Gastrocnemius medialis (tissue), 4 donors: ENCODE results near the gene DUSP22.

Experiments used
- POLR2A ChIP-seq, 2 donors: fragments of 450-650 bp; IDR thresholded peaks; one replicate each; pipeline ENCODE4 v1.6.1; 2017; ENCODE audit warnings: antibody characterized with exemption in 2 of 2, mild to moderate bottlenecking in 2 of 2, moderate library complexity in 2 of 2
- TF ChIP-seq, protein P1 (sequence below), 5 experiments: fragments of 450-650 bp in 3 of 5; fragments of 200-600 bp in 2 of 5; sonication (generic) in 2 of 5; IDR thresholded peaks in 4 of 5; conservative IDR thresholded peaks in 1 of 5; 1 replicate in 4 of 5; 2 replicates in 1 of 5; pipeline ENCODE4 v1.5.1; 2016 to 2019; ENCODE audit warnings: antibody characterized with exemption in 5 of 5, mild to moderate bottlenecking in 3 of 5, moderate library complexity in 3 of 5

DNA sequence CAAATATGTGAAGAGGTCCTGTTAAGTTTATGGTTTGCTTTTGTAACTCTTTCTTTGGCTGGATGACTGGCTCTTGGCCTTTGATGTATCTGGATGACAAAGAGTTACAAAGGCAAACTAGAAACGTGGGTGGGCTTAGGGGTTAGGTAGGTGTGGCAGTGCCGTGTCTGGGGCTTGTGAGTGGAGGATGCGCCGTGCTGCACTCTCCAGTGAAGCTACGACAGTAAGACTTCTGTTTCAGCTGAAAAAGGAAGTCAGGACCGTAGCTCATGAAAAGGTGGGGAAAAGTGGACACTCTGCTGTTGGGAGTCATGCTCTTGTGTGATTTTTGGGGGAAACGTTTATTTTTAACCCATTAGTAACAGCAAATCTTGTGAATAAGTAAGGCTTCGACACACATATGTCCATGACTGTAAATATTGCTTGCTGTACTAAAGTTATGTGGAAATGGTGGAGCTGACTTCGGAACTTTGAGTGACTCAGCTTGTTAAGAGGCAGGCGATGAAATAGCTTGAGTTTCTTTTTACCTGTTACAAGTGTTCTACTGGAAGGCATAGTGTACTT, 45.6 kb downstream of the DUSP22 start:
- TF ChIP-seq POLR2A (IDR thresholded peaks at IDR 0.05), result no peak
- TF ChIP-seq, protein P1, sequence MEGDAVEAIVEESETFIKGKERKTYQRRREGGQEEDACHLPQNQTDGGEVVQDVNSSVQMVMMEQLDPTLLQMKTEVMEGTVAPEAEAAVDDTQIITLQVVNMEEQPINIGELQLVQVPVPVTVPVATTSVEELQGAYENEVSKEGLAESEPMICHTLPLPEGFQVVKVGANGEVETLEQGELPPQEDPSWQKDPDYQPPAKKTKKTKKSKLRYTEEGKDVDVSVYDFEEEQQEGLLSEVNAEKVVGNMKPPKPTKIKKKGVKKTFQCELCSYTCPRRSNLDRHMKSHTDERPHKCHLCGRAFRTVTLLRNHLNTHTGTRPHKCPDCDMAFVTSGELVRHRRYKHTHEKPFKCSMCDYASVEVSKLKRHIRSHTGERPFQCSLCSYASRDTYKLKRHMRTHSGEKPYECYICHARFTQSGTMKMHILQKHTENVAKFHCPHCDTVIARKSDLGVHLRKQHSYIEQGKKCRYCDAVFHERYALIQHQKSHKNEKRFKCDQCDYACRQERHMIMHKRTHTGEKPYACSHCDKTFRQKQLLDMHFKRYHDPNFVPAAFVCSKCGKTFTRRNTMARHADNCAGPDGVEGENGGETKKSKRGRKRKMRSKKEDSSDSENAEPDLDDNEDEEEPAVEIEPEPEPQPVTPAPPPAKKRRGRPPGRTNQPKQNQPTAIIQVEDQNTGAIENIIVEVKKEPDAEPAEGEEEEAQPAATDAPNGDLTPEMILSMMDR (IDR thresholded peaks at IDR 0.05 in 4 of 5, conservative IDR thresholded peaks at IDR 0.05 in 1 of 5), result no peak
